ENCODE measurements around the gene COL18A1. TPM values are rescaled to one million over a fixed set of nuclear protein-coding genes. Genes with fewer than 3 reads are reported as not detected.
A peak's percentile ranks its signal among the peaks of the same experiment; 100 is the strongest.

COL18A1 gene
- total and polyA plus RNA-seq, 9 of the 15 experiments (the other 6 are each of a cell fraction or from before 2014, with no cell fraction given), result 0.14 to 16.4 (median 2.0) TPM

- TF ChIP-seq NBN (IDR thresholded peaks at IDR 0.05; ENCODE audit: low read depth) (0 out of 2 replicates have a peak, but pooled peaks have one; percentile 48), ZNF699 (CRISPR knock-in tag; IDR thresholded peaks at IDR 0.05; ENCODE audit: insufficient replicate concordance) (no peak)
These were observed 73.3 kb downstream of the COL18A1 start (continued) for GRCh38 chr21:45478115-45478801.

GRCh38 chr21:45478816-45479669 lies 74.1 kb downstream of the COL18A1 start:
- Histone ChIP-seq H3K9ac (ENCODE audit: insufficient read depth in 1 of 2, low read depth in 2 of 2, low read length in 2 of 2) (no peak overlapping the region), H3K9me1 (ENCODE audit: control insufficient read depth, insufficient read depth, low read length) (no peaks in the 10 kb centered on the region), H3K36me3 (ENCODE audit: control insufficient read depth, insufficient read depth, low read length) (peaks cover 11% of the 10 kb centered on the region; the same call in 2 of the 3 replicates), H3K27ac (ENCODE audit: extremely low read depth, low read depth, low read length) (no peak overlapping the region), H3K27me3 (ENCODE audit: control insufficient read depth in 2 of 2, insufficient read depth in 2 of 2, low read length in 2 of 2) (no peaks in the 10 kb centered on the region; a peak in 1 of 5 replicates), H3K4me1 (replicated peaks in 1 of 2; ENCODE audit: control insufficient read depth in 2 of 2, insufficient read depth in 2 of 2, low read length in 2 of 2) (peaks cover 13 to 85% of the 10 kb centered on the region in 2 experiments; a peak in 4 of 5 replicates), H3K4me3 (no peak overlapping the region), H4K20me1 (replicated peaks; ENCODE audit: control insufficient read depth, insufficient read depth, low read length) (no peaks in the 10 kb centered on the region; the same call in 1 of the 2 replicates), H3K4me2 (ENCODE audit: insufficient read depth, low read length) (peak overlapping the region; percentile 72; the same call in 1 of the 2 replicates), H3K9me3 (replicated peaks; ENCODE audit: control insufficient read depth, insufficient read depth, low read depth, low read length) (no peaks in the 10 kb centered on the region; the same call in none of the 2 replicates), H2AFZ (ENCODE audit: low read depth, low read length) (peak overlapping the region; percentile 99), H3K79me2 (ENCODE audit: control insufficient read depth, insufficient read depth, low read length) (no peaks in the 10 kb centered on the region)
- in situ Hi-C loops (cut with MboI), result no loop called here
- POLR2A ChIA-PET, result no interaction called here
- WGBS (ENCODE audit: insufficient coverage, low coverage, missing lambda C conversion rate), result 72% methylated on average over 31 of the region's 31 CpGs
- FAIRE-seq (peak; percentile 65), DNase-seq (ENCODE audit: extremely low read depth in 1 of 4, low spot score in 3 of 4) (no peak), ATAC-seq (no peak)
- CTCF ChIA-PET (ENCODE audit: low intra/inter-chr PET ratio), result interaction anchor here (0.9 kb wide), 1 partner anchor 187 kb away, joined by 3 read pairs; no protein-coding TSS in a partner anchor
- BruUV-seq (replicated peaks), result no TSS peak
- intact Hi-C loops (cut with micrococcal nuclease), result loop anchor here (5.0 kb wide), 1 partner anchor 118 kb away; no protein-coding TSS in a partner anchor
- TF ChIP-seq TSC22D4 (tag; IDR thresholded peaks at IDR 0.05) (0 out of 2 replicates have a peak, but pooled peaks have one; percentile 40), TEAD4 (IDR thresholded peaks at IDR 0.05; ENCODE audit: low read length) (no peak), TEAD4 (CRISPR knock-in tag; IDR thresholded peaks at IDR 0.05; ENCODE audit: borderline replicate concordance) (peak; percentile 37; the same call in 1 of the 2 replicates), ZNF143 (CRISPR knock-in tag; IDR thresholded peaks at IDR 0.05) (0 out of 2 replicates have a peak, but pooled peaks have one; percentile 14), TRIM24 (IDR thresholded peaks at IDR 0.05) (no peak), CBX2 (IDR thresholded peaks at IDR 0.05; ENCODE audit: insufficient read depth, low read length, poor library complexity, severe bottlenecking) (no peak), PHF20 (IDR thresholded peaks at IDR 0.05; ENCODE audit: partially characterized antibody) (peak; percentile 63), ZMIZ1 (IDR thresholded peaks at IDR 0.05; ENCODE audit: low read depth in 2 of 2, low read length in 2 of 2) (no peak), SUPT5H (IDR thresholded peaks at IDR 0.05) (no peak)
- TF ChIP-seq, protein P1, sequence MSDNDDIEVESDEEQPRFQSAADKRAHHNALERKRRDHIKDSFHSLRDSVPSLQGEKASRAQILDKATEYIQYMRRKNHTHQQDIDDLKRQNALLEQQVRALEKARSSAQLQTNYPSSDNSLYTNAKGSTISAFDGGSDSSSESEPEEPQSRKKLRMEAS (CRISPR knock-in tag; IDR thresholded peaks at IDR 0.05), result peak; percentile 80
- TF ChIP-seq, protein P2, sequence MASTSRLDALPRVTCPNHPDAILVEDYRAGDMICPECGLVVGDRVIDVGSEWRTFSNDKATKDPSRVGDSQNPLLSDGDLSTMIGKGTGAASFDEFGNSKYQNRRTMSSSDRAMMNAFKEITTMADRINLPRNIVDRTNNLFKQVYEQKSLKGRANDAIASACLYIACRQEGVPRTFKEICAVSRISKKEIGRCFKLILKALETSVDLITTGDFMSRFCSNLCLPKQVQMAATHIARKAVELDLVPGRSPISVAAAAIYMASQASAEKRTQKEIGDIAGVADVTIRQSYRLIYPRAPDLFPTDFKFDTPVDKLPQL (IDR thresholded peaks at IDR 0.05; ENCODE audit: extremely low read depth, insufficient read length), result no peak
